HG03342 (cell line): Measurements from ENCODE around the gene ARRDC3.

ENCODE experiments used
- ATAC-seq: cut with Tn5 transposase; IDR thresholded peaks from one replicate; pipeline ENCODE4 v1.9.1; 2021; ENCODE audit warnings: mild to moderate bottlenecking, moderate library complexity; ENCODE audit not compliant: unreplicated experiment

ARRDC3 gene

GRCh38 chr5:91384671-91385430, 1.7 kb upstream of the ARRDC3 start:
- ATAC-seq: peak; percentile 16

DNA sequence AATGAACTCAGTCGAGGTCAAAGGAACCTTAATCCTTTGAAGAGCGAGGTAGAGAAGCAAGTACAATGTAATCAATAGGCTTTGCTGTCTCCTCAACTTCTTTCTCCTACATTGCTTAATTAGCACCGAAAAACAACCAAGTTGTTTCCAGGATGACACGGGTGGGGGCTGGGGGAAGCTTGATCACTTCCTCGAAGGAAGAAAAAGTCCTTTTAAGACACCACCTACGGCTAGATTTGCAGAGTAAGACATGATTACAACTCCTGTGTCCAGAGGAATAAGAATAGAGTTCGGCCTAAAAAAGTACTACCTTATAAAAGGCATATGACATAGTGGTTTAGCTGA, 811 bp upstream of the ARRDC3 start:
- no peak for ATAC-seq

DNA sequence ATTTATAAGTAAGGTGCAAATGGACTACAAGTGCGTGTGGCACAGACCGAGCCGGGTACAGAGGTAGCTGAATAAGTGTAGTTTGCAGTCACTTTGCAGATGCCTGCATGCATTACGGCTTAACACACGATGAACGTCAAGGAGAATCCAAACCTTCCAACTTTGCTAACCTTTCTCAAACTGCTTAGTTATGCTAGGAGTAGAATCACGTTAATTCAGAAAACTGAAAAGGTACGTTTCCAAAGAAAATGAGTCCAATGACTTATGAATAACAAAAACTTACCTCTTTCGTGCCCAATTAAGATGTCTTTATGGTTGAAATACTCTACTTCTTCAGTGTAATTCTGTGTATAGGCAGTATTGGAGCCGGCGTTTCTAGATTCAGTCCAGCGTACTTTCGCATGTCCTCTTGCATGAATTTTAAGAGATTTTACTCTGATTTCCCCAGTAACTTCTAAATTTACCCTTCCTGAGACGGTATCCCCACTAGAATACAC, 539 bp downstream of the ARRDC3 start:
- no peak for ATAC-seq

DNA sequence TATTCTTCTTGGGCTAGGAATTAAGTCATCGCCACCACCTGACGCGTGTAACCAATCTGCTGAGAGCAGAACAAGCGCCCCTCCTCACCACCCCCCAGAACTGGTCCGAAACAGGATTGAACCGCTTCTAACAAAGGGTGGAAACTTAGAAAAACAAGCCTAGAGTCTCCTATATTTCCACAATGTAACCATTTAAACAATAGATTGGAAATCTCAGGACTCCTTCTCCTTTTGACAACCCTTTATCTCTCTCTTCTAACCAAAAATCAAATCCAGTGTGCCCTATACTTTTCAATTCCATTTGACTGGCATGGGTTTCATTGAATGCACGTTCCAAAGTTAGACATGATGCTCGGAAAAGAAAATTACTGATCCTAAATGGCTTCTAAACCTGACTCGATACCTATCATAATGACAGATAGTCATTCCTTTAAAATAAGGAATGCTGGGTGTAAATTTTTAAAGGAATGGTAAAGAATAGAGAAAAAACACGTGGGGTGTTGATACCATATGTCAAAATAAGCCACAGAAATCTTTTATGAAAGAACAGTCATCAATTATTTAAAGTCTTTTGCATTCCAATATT, 1.2 kb downstream of the ARRDC3 start:
- peak; percentile 21 for ATAC-seq

DNA sequence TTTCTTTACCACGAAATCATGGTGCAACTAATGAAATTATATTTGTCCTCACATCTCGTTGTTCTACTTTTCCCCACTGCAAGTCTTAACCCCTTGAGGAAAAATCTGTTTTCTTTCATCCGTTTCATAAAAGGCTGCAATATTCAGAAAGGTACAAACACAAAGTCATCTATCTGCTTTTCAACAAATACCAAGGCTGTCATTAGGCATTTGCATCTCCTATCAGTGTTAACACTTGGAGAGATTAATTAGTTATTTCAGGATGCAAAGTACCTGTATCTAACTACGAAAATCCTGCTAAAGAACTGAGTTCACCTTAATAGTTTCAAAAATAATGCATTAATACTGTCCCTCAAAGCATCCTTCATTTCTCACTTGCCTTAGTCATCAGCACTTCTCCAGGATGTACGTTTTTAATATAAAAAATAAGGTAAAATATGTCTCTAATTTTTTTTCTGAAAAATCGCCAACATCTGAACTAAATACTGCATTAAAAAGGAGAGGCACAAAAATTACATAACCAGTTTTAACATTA, 1.8 kb downstream of the ARRDC3 start:
- no peak for ATAC-seq

DNA sequence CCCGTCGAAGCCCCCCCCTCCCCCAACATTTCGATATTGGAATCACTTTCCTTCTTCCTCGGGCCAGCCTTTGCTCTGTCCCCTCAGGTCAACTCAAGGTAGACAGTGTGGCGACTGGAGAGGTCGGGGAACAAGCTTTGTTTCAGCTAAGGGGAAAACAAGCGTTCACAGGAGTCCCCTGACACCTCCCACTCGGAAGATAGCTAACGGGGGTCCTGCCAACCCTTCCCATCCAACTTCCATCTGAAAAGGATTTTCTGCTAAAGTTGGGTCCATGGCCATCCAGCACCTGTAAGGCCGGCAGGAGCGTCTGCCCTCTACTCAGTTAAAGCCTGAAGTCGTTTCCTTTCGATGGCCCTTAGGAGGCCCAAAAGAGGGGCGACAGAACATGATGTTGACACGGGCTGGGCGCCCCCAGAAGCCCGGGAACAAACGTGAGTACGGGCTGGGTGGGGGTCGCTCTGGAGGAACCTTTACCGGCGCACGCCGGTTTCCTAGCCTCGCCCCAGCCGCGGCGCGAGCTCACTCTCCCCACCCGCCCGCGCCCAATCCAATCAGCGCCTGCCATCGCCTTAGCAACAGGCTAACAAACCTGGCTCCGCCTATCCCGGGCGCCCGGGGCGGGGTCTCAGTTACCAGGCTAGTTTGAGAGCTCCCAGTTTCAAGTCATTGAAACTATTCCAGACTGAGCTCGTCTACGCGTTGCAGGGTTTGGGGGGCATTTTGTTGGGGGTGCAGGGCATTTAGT, 2.5 kb downstream of the ARRDC3 start:
- ATAC-seq: peak; percentile 44

GRCh38 chr5:91379914-91380490, 3.1 kb downstream of the ARRDC3 start:
- peak; percentile 54 for ATAC-seq

- ATAC-seq: no peak
Observed at GRCh38 chr5:91379246-91379913, 3.7 kb downstream of the ARRDC3 start.

DNA sequence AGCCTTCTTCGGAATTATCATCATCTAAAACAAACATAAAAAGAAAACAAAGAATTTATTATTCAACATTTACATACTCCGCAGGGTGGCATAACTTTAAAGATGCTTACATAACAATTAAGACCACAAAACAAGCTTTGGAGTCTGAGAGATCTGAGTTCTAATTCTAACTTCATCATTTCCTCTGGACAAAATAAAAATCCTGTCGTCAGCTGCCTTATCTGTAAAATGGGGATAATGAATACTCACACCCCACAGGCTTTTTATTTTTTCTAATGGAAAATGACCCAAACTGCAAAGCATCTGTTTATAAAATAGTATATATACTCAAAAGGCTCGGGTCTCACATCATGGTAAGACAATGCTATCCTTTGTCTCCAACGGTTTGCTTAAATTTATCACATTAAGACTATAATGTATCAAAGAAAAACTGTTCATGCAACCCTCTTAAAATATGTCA, 4.3 kb downstream of the ARRDC3 start:
- ATAC-seq: no peak

- no peak for ATAC-seq
Observed at GRCh38 chr5:91374893-91375520, 8.1 kb downstream of the ARRDC3 start.

DNA sequence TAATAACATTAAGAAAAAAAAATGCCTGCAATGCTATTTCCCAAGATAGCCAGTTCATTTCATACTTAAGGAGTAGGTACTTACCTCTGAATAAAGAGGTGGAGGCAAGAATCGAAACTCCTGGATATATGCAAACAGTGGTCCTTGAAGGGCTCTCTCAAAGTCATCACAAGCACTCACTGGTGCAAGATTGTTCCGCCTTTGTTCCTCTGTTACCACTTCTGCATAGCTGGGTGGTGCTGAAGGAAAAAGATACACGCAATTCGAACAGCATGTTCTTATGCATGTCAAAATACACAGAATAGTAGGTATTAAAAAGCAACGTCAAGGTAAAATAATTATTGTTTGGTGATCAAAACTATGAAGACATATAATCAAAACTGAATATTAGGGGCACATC, 9.5 kb downstream of the ARRDC3 start:
- no peak for ATAC-seq

- no peak for ATAC-seq
Observed at GRCh38 chr5:91373006-91373405, 10.1 kb downstream of the ARRDC3 start.

DNA sequence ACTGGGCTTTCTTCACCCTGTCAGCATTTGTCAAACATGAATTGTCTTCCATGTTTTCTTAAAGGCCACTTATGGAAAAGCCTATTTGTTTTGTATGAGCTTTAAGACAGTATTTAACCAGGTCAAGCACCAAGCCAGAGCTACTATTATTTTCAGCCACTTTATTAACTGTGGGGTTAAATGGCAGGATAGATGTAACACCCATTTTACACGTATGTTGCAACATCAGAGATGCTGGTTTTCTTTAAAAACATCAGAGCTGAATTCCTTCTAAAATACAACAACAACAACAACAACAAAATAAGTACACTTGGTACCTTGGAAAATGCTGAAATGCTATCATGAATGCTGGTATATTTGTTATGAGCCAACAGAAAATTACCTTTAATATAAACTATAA, 13.6 kb downstream of the ARRDC3 start:
- no peak for ATAC-seq

- ATAC-seq: no peak
Observed at GRCh38 chr5:91367908-91368648, 15.0 kb downstream of the ARRDC3 start.

DNA sequence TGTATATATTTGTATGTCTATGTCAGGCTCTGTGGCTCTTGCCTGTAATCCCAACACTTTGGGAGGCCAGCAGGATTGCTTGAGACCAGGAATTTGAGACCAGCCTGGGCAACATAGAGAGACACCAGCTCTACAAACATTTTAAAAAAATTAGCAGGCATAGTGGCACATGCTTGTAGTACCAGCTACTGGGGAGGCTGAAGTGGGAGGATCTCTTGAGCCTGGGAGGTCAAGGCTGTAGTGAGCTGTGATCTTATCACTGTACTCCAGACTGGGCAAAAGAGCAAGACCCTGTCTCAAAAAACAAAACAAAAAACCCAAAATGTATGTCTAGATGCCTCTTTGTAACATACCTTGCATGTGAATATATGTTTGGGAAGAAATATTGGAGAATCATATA, 15.8 kb downstream of the ARRDC3 start:
- ATAC-seq: no peak

DNA sequence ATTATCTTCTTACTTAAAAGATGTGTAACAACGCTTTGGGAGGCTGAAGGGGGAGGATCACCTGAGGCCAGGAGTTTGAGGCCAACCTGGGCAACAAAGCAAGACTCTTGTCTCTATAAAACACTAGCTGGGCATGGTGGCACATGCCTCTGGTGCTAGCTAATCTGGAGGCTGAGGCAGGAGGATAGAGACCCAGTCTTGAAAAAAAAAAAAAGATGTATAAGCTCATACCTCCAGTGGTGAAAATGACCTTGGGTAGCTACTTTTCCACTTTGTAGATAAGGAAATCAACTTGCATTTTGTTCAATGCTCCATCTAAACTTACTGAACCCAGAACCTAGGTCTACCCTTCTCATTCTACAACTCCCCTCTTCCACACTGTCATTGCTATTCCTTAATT, 16.6 kb downstream of the ARRDC3 start:
- no peak for ATAC-seq

- ATAC-seq: no peak
Observed at GRCh38 chr5:91365498-91365897, 17.6 kb downstream of the ARRDC3 start.

GRCh38 chr5:91362935-91363334, 20.2 kb downstream of the ARRDC3 start:
- no peak for ATAC-seq

GRCh38 chr5:91361790-91362189, 21.3 kb downstream of the ARRDC3 start:
- no peak for ATAC-seq
